Upper lobe of left lung (tissue), 6 donors: Measurements from ENCODE around the gene SERPINB2. TPM values are rescaled to one million over a fixed set of nuclear protein-coding genes. Genes with fewer than 3 reads are reported as not detected.

ENCODE experiments used
- ATAC-seq, 2 donors: fragments of 200-7000 bp; cut with Tn5 transposase; one replicate each; pipeline ENCODE4 v1.9.1; 2022; ENCODE audit warnings: mild to moderate bottlenecking in 2 of 2, moderate library complexity in 2 of 2; ENCODE audit not compliant: low FRiP score in 2 of 2
- DNase-seq, 2 donors: peaks; one replicate each; pipeline ENCODE4 v3.0.0-alpha.2; 2019 to 2020
- H3K27ac ChIP-seq, 4 donors: fragments of 200-600 bp; sonication (generic); one replicate each; pipeline ENCODE4 v1.5.1; 2016 to 2019
- H3K27me3 ChIP-seq, 4 donors: fragments of 200-600 bp; sonication (generic); one replicate each; pipeline ENCODE4 v1.5.1; 2017 to 2019
- H3K36me3 ChIP-seq, 4 donors: fragments of 200-600 bp; sonication (generic); one replicate each; pipeline ENCODE4 v1.5.1; 2016 to 2019
- H3K4me1 ChIP-seq, 4 donors: fragments of 200-600 bp; sonication (generic); one replicate each; pipeline ENCODE4 v1.5.1; 2018 to 2019
- H3K4me3 ChIP-seq, 4 donors: fragments of 200-600 bp; sonication (generic); one replicate each; pipeline ENCODE4 v1.5.1; 2017 to 2019; ENCODE audit warnings: mild to moderate bottlenecking in 2 of 4, moderate library complexity in 1 of 4
- H3K9me3 ChIP-seq, 4 donors: fragments of 200-600 bp; sonication (generic); one replicate each; pipeline ENCODE4 v1.5.1; 2018 to 2019
- EP300 ChIP-seq, 4 donors: sonication (generic); formaldehyde crosslinking; IDR thresholded peaks; one replicate each; pipeline ENCODE4 v1.5.1; 2017; ENCODE audit warnings: antibody characterized with exemption in 4 of 4, control low read depth in 2 of 4
- POLR2A ChIP-seq, 4 donors: fragments of 450-650 bp; IDR thresholded peaks; one replicate each; pipeline ENCODE4 v1.5.1; 2016 to 2017; ENCODE audit warnings: antibody characterized with exemption in 4 of 4, mild to moderate bottlenecking in 2 of 4
- POLR2AphosphoS5 ChIP-seq, 2 donors: sonication (generic); formaldehyde crosslinking; IDR thresholded peaks; one replicate each; pipeline ENCODE4 v1.5.1; 2017; ENCODE audit warnings: antibody characterized with exemption in 2 of 2
- WGBS, 2 donors: methylation state at CpG; one replicate each; pipeline ENCODE4 v1.1.5; 2017 to 2018; 5-methylcytosine and 5-hydroxymethylcytosine counted together
- total RNA-seq, 6 donors: library from RNA; depleted of rRNA in 4 of 6; stranded (reverse); fragments of >200 nt in 4 of 6; gene quantifications; one replicate each; pipeline versions ENCODE4 v1.1.0 to v1.2.1, GENCODE V29; 2016 to 2021
- TF ChIP-seq, protein P1 (sequence below), 6 experiments: fragments of 450-650 bp in 4 of 6; fragments of 200-600 bp in 2 of 6; sonication (generic) in 2 of 6; IDR thresholded peaks; one replicate each; pipeline ENCODE4 v1.5.1; 2016 to 2019; ENCODE audit warnings: antibody characterized with exemption in 6 of 6
- donor health status: DM: no; HTN: no; CAD: no; lungs with moderate emphysema.
- donor health status: DM: no; HTN: yes; CAD: no; lungs with severe emphysema.

The SERPINB2 gene, protein sequence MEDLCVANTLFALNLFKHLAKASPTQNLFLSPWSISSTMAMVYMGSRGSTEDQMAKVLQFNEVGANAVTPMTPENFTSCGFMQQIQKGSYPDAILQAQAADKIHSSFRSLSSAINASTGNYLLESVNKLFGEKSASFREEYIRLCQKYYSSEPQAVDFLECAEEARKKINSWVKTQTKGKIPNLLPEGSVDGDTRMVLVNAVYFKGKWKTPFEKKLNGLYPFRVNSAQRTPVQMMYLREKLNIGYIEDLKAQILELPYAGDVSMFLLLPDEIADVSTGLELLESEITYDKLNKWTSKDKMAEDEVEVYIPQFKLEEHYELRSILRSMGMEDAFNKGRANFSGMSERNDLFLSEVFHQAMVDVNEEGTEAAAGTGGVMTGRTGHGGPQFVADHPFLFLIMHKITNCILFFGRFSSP
- total RNA-seq, result under 1 TPM in 2 of 6 donors, not detected in 4; 0.49 to 0.61 TPM

DNA sequence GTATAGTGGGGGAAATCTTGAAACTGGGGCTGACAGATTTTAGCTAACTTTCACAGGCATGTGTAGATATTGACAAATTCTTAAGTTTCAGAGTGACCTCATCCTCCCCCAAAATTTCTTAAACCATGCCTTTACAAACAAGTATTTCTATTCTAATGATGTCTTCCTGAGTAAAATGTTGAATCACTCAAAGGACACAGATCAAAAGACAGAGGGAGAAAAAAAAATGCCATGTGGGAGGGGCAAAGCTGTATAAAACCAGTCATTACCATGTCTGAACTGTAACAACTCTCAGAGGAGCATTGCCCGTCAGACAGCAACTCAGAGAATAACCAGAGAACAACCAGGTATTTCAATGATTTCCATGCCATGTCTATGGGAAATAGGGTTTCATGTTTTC lies at the start of gene SERPINB2:
Gene SERPINB2, plus strand, starts transcription at position 282 of the 400 bp plus-strand sequence. CDS start 3,740 bp downstream, outside the sequence.
- ATAC-seq, result no peak
- 48 to 71% methylated on average over 1 of the region's 1 CpG for WGBS, 2 donors

GRCh38 chr18:63843008-63843407 lies 44.5 kb upstream of the SERPINB2 start:
- no peaks in the 10 kb centered on the region for H3K27me3 ChIP-seq
- no peaks in the 10 kb centered on the region for H3K9me3 ChIP-seq
- no peak overlapping the region for H3K27ac ChIP-seq
- H3K4me3 ChIP-seq, result no peak overlapping the region
- 61 to 71% methylated on average over 7 of the region's 7 CpGs for WGBS, 2 donors
- no peaks in the 10 kb centered on the region for H3K36me3 ChIP-seq
- no peak for ATAC-seq
- H3K4me1 ChIP-seq, result no peaks in the 10 kb centered on the region
- no peak for TF ChIP-seq POLR2AphosphoS5 (IDR thresholded peaks at IDR 0.05)
- no peak for TF ChIP-seq EP300 (IDR thresholded peaks at IDR 0.05)
- TF ChIP-seq, protein P1, sequence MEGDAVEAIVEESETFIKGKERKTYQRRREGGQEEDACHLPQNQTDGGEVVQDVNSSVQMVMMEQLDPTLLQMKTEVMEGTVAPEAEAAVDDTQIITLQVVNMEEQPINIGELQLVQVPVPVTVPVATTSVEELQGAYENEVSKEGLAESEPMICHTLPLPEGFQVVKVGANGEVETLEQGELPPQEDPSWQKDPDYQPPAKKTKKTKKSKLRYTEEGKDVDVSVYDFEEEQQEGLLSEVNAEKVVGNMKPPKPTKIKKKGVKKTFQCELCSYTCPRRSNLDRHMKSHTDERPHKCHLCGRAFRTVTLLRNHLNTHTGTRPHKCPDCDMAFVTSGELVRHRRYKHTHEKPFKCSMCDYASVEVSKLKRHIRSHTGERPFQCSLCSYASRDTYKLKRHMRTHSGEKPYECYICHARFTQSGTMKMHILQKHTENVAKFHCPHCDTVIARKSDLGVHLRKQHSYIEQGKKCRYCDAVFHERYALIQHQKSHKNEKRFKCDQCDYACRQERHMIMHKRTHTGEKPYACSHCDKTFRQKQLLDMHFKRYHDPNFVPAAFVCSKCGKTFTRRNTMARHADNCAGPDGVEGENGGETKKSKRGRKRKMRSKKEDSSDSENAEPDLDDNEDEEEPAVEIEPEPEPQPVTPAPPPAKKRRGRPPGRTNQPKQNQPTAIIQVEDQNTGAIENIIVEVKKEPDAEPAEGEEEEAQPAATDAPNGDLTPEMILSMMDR (IDR thresholded peaks at IDR 0.05), result no peak
- TF ChIP-seq POLR2A (IDR thresholded peaks at IDR 0.05), result no peak
- DNase-seq, result no peak

More for the DNA sequence above, at the start of gene SERPINB2:
- no peaks in the 10 kb centered on the region for H3K9me3 ChIP-seq
- H3K27ac ChIP-seq, result no peak within 1 kb of the TSS
- peaks cover 0 to 5% (median 2%) of the 10 kb centered on the region in 4 donors for H3K4me1 ChIP-seq
- H3K27me3 ChIP-seq, result no peaks in the 10 kb centered on the region
- TF ChIP-seq, protein P1 (IDR thresholded peaks at IDR 0.05), result no peak
- TF ChIP-seq POLR2AphosphoS5 (IDR thresholded peaks at IDR 0.05) (no peak), POLR2A (IDR thresholded peaks at IDR 0.05) (no peak), EP300 (IDR thresholded peaks at IDR 0.05) (no peak)
- no peak for DNase-seq
- no peaks in the 10 kb centered on the region for H3K36me3 ChIP-seq
- no peak within 1 kb of the TSS for H3K4me3 ChIP-seq

DNA sequence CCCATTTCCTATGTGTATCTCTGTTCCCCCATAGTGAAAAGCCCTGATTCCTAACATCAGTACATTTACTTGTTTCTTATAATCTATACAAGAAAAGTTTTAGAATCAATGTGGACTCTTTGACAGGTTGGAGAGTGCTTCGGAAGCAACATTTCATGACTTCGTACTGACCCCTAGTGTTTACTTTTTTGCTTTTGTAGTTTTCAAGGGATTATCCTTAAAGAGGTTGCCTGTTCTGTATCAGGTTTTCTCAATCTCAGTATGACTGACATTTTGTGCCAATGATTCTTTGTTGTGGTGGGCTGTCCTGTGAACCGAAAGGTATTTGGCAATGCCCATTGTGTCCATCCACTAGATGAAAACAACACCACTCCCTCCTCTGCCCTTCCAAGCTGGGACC lies 43.3 kb upstream of the SERPINB2 start:
- no peak for DNase-seq
- Histone ChIP-seq H3K27ac (no peak overlapping the region), H3K9me3 (no peaks in the 10 kb centered on the region), H3K4me3 (no peak overlapping the region), H3K4me1 (no peaks in the 10 kb centered on the region), H3K36me3 (no peaks in the 10 kb centered on the region), H3K27me3 (no peaks in the 10 kb centered on the region)
- WGBS, 2 donors, result 14 to 20% methylated on average over 3 of the region's 3 CpGs
- peak in 1 of 2 donors; percentile 50 for ATAC-seq
- TF ChIP-seq EP300 (IDR thresholded peaks at IDR 0.05), result no peak
- TF ChIP-seq, protein P1 (IDR thresholded peaks at IDR 0.05), result peak in 2 of 6 experiments; percentile 28 to 30

DNA sequence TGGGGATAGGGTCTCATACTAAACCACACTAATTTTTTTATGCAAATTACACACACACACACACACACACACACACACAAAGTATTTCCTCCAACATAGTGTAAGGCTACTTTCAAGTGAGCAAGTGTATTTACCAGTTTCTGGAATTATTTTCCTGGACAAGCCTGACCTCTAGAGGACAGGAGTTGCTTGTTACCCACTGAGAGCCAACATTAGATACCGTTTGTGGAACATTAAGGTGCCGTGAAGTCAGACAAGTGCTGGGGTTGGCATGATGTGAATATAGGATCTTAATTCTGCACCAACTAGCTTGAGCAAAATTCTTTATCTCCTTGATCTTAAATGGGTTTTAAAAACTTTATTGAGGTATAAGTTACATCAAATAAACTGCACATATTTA lies 39.3 kb upstream of the SERPINB2 start:
- Histone ChIP-seq H3K4me1 (no peaks in the 10 kb centered on the region), H3K36me3 (no peaks in the 10 kb centered on the region), H3K9me3 (no peaks in the 10 kb centered on the region), H3K27me3 (no peaks in the 10 kb centered on the region), H3K27ac (no peak overlapping the region), H3K4me3 (no peak overlapping the region)
- TF ChIP-seq, protein P1 (IDR thresholded peaks at IDR 0.05), result peak in 5 of 6 experiments; percentile 10 to 56 (median 40)
- TF ChIP-seq EP300 (IDR thresholded peaks at IDR 0.05) (no peak), POLR2A (IDR thresholded peaks at IDR 0.05) (no peak), POLR2AphosphoS5 (IDR thresholded peaks at IDR 0.05) (no peak)
- WGBS, 2 donors, result 3 to 5% methylated on average over 2 of the region's 2 CpGs
- ATAC-seq, result peak in 1 of 2 donors; percentile 67
- DNase-seq, result no peak
